ENCODE data around the gene CD74. TPM values are rescaled to one million over a fixed set of nuclear protein-coding genes. Genes with fewer than 3 reads are reported as not detected.

CD74 gene
- total and polyA plus RNA-seq, 4 donors, result 176 to 327 (median 257) TPM

DNA sequence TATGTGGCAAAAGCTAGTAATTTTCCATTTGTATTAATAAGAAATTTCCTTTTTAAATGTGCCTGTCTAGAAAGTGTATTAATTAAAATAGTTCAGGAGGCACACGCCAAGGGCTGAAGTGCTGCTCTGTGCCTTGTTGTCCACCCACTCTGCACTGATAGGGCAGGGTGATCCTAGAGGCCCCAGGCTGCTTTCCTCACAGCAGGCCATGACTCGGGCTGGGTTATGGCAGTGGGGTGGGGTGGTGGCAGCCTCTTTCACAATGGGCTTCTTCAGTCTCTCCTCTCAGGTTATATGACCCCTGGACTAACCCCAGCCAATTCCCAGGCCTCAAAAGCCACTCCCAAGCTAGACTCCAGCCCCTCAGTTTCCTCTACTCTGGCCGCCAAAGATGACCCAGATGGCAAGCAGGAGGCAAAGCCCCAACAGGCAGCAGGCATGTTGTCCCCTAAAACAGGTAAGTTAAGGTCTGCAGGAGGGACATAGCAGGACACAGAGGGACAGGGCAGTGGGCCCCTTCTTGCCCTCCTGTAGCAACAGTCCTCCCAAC is 19.5 kb downstream of the CD74 start (continued):
- TF ChIP-seq, protein P1, sequence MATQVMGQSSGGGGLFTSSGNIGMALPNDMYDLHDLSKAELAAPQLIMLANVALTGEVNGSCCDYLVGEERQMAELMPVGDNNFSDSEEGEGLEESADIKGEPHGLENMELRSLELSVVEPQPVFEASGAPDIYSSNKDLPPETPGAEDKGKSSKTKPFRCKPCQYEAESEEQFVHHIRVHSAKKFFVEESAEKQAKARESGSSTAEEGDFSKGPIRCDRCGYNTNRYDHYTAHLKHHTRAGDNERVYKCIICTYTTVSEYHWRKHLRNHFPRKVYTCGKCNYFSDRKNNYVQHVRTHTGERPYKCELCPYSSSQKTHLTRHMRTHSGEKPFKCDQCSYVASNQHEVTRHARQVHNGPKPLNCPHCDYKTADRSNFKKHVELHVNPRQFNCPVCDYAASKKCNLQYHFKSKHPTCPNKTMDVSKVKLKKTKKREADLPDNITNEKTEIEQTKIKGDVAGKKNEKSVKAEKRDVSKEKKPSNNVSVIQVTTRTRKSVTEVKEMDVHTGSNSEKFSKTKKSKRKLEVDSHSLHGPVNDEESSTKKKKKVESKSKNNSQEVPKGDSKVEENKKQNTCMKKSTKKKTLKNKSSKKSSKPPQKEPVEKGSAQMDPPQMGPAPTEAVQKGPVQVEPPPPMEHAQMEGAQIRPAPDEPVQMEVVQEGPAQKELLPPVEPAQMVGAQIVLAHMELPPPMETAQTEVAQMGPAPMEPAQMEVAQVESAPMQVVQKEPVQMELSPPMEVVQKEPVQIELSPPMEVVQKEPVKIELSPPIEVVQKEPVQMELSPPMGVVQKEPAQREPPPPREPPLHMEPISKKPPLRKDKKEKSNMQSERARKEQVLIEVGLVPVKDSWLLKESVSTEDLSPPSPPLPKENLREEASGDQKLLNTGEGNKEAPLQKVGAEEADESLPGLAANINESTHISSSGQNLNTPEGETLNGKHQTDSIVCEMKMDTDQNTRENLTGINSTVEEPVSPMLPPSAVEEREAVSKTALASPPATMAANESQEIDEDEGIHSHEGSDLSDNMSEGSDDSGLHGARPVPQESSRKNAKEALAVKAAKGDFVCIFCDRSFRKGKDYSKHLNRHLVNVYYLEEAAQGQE (IDR thresholded peaks at IDR 0.05), result no peak

DNA sequence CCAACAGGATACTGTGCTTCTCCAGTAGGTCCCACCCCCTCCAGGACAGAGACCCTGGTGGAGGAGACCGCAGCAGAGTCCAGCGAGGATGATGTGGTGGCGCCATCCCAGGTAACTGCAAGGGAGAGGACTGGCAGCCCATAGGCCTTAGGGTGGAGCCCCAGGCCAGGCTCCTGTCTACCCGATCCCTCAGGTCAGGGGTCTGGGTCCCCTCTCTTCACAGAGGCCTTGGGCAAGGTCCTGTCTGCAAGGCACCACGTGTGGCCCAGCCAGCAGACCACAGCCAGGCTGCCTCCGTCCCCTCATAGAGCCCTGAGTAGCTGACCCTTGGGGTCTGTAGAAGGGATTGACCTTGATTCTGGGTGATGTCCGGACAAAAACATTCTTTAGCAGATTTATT is 20.0 kb downstream of the CD74 start:
- no peaks in the 10 kb centered on the region for H3K4me1 ChIP-seq (ENCODE audit: control insufficient read depth in 4 of 4, insufficient read depth in 4 of 4, low read length in 3 of 4)
- H3K9ac ChIP-seq (ENCODE audit: low read depth in 1 of 2, low read length in 2 of 2), result no peak overlapping the region
- H3K4me3 ChIP-seq (ENCODE audit: low read depth in 1 of 3, low read length in 3 of 3), result no peak overlapping the region
- no peak overlapping the region for H3K27ac ChIP-seq (ENCODE audit: low read depth in 1 of 2, low read length in 2 of 2)
- peaks cover 15 to 75% (median 33%) of the 10 kb centered on the region in 4 donors for H3K36me3 ChIP-seq (ENCODE audit: control insufficient read depth in 4 of 4, insufficient read depth in 3 of 4, low read depth in 1 of 4, low read length in 3 of 4)
- H3K9me3 ChIP-seq (ENCODE audit: control insufficient read depth in 4 of 4, low read length in 3 of 4), result no peaks in the 10 kb centered on the region
- no peaks in the 10 kb centered on the region for H3K27me3 ChIP-seq (ENCODE audit: control insufficient read depth in 4 of 4, insufficient read depth in 4 of 4, low read length in 3 of 4)
- no peak for DNase-seq (ENCODE audit: low spot score)
- WGBS, result 93% methylated on average over 7 of the region's 7 CpGs
- no peak for TF ChIP-seq RXRA (IDR thresholded peaks at IDR 0.05)
- TF ChIP-seq, protein P2, sequence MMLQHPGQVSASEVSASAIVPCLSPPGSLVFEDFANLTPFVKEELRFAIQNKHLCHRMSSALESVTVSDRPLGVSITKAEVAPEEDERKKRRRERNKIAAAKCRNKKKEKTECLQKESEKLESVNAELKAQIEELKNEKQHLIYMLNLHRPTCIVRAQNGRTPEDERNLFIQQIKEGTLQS (IDR thresholded peaks at IDR 0.05), result no peak
- TF ChIP-seq, protein P3, sequence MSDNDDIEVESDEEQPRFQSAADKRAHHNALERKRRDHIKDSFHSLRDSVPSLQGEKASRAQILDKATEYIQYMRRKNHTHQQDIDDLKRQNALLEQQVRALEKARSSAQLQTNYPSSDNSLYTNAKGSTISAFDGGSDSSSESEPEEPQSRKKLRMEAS (IDR thresholded peaks at IDR 0.05), result no peak
- no peak for TF ChIP-seq YY1 (IDR thresholded peaks at IDR 0.05)
- no peak for TF ChIP-seq EGR1 (IDR thresholded peaks at IDR 0.05; ENCODE audit: low read depth in 2 of 2)
- TF ChIP-seq, protein P1 (IDR thresholded peaks at IDR 0.05), result no peak

DNA sequence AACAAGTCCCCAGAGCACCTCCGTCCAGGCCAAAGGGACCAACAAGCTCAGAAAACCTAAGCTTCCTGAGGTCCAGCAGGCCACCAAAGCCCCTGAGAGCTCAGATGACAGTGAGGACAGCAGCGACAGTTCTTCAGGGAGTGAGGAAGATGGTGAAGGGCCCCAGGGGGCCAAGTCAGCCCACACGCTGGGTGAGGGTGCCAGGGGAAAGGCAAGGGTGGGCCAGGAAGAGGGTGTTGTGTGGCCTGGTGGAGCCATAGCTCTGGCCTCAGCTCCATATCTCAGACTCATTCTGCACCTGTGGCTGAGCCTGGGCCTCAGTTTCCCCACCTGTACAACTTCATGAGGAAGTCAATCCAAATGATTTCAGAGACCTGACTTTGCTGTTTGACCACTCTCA is 20.7 kb downstream of the CD74 start:
- Histone ChIP-seq H3K9ac (ENCODE audit: low read depth in 1 of 2, low read length in 2 of 2) (no peak overlapping the region), H3K4me3 (ENCODE audit: low read depth in 1 of 3, low read length in 3 of 3) (no peak overlapping the region), H3K9me3 (ENCODE audit: control insufficient read depth in 4 of 4, low read length in 3 of 4) (no peaks in the 10 kb centered on the region), H3K4me1 (ENCODE audit: control insufficient read depth in 4 of 4, insufficient read depth in 4 of 4, low read length in 3 of 4) (no peaks in the 10 kb centered on the region), H3K27me3 (ENCODE audit: control insufficient read depth in 4 of 4, insufficient read depth in 4 of 4, low read length in 3 of 4) (no peaks in the 10 kb centered on the region), H3K27ac (ENCODE audit: low read depth in 1 of 2, low read length in 2 of 2) (no peak overlapping the region), H3K36me3 (ENCODE audit: control insufficient read depth in 4 of 4, insufficient read depth in 3 of 4, low read depth in 1 of 4, low read length in 3 of 4) (peaks cover 15 to 78% (median 33%) of the 10 kb centered on the region in 4 donors)
- WGBS, result 100% methylated on average over 3 of the region's 3 CpGs
- DNase-seq (ENCODE audit: low spot score), result no peak
- no peak for TF ChIP-seq HNF4A (conservative IDR thresholded peaks at IDR 0.05)
- TF ChIP-seq SP1 (IDR thresholded peaks at IDR 0.05), result no peak
- TF ChIP-seq RXRA (IDR thresholded peaks at IDR 0.05), result no peak
- no peak for TF ChIP-seq JUND (IDR thresholded peaks at IDR 0.05)
- no peak for TF ChIP-seq HNF4G (IDR thresholded peaks at IDR 0.05)
- TF ChIP-seq, protein P1 (IDR thresholded peaks at IDR 0.05), result no peak
- TF ChIP-seq, protein P4, sequence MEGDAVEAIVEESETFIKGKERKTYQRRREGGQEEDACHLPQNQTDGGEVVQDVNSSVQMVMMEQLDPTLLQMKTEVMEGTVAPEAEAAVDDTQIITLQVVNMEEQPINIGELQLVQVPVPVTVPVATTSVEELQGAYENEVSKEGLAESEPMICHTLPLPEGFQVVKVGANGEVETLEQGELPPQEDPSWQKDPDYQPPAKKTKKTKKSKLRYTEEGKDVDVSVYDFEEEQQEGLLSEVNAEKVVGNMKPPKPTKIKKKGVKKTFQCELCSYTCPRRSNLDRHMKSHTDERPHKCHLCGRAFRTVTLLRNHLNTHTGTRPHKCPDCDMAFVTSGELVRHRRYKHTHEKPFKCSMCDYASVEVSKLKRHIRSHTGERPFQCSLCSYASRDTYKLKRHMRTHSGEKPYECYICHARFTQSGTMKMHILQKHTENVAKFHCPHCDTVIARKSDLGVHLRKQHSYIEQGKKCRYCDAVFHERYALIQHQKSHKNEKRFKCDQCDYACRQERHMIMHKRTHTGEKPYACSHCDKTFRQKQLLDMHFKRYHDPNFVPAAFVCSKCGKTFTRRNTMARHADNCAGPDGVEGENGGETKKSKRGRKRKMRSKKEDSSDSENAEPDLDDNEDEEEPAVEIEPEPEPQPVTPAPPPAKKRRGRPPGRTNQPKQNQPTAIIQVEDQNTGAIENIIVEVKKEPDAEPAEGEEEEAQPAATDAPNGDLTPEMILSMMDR (IDR thresholded peaks at IDR 0.05; ENCODE audit: low read depth, low read length, missing input control), result no peak
- no peak for TF ChIP-seq EGR1 (IDR thresholded peaks at IDR 0.05; ENCODE audit: low read depth in 2 of 2)
- TF ChIP-seq, protein P3 (IDR thresholded peaks at IDR 0.05), result no peak
- TF ChIP-seq FOXA1 (IDR thresholded peaks at IDR 0.05), result no peak
- no peak for TF ChIP-seq YY1 (IDR thresholded peaks at IDR 0.05)
